ENCODE results near the gene ENTPD6.

Gene ENTPD6

GRCh38 chr20:25206063-25206403 is 10.5 kb downstream of the ENTPD6 start:
- no peak overlapping the region for H4K91ac ChIP-seq (ENCODE audit: low read length)
- no peak overlapping the region for H2BK12ac ChIP-seq (ENCODE audit: low read length in 2 of 2)
- no peak overlapping the region for H2BK120ac ChIP-seq (ENCODE audit: low read depth, low read length)
- no peak overlapping the region for H3K27ac ChIP-seq (ENCODE audit: low read length, poor library complexity, severe bottlenecking)
- no peak overlapping the region for H2AK5ac ChIP-seq (ENCODE audit: low read length, severe bottlenecking)
- no peak overlapping the region for H3K4me3 ChIP-seq (ENCODE audit: insufficient read depth in 1 of 2, low read depth in 1 of 2, low read length in 2 of 2)
- no peaks in the 10 kb centered on the region for H3K9me3 ChIP-seq (ENCODE audit: control insufficient read depth, low read length)
- no peak overlapping the region for H3K23ac ChIP-seq (ENCODE audit: low read length in 2 of 2)
- no peak overlapping the region for H2AFZ ChIP-seq (ENCODE audit: low read depth, low read length)
- H3K4me2 ChIP-seq (ENCODE audit: low read length, poor library complexity, severe bottlenecking) = no peak overlapping the region
- DNase-seq = no peak
- whole genome bisulfite sequencing = 97% methylated on average over 9 of the region's 9 CpGs
- H4K8ac ChIP-seq (ENCODE audit: low read length) = peak overlapping the region; percentile 4
- H3K79me1 ChIP-seq (replicated peaks; ENCODE audit: low read length, poor library complexity, severe bottlenecking) = peaks cover 23% of the 10 kb centered on the region
- peaks cover 26% of the 10 kb centered on the region for H3K4me1 ChIP-seq (ENCODE audit: control insufficient read depth, insufficient read depth, low read depth, low read length)
- H3K4ac ChIP-seq (ENCODE audit: low read depth in 1 of 2, low read length in 2 of 2) = no peak overlapping the region
- H3K27me3 ChIP-seq (ENCODE audit: control insufficient read depth in 1 of 2, insufficient read depth in 1 of 2, low read length in 2 of 2) = no peaks in the 10 kb centered on the region
- H3K9ac ChIP-seq (ENCODE audit: low read length) = no peak overlapping the region
- H2BK5ac ChIP-seq (ENCODE audit: low read depth, low read length, poor library complexity, severe bottlenecking) = no peak overlapping the region
- no peak overlapping the region for H3K14ac ChIP-seq (ENCODE audit: low read length in 2 of 2)
- H3K36me3 ChIP-seq (ENCODE audit: control insufficient read depth in 1 of 2, insufficient read depth in 2 of 2, low read depth in 1 of 2, low read length in 2 of 2) = peaks cover 12 to 31% of the 10 kb centered on the region in 2 experiments
- H2BK15ac ChIP-seq (ENCODE audit: low read depth, poor library complexity, severe bottlenecking) = no peak overlapping the region
- H3K18ac ChIP-seq (ENCODE audit: low read depth in 1 of 2, low read length in 2 of 2) = no peak overlapping the region

- Histone ChIP-seq H3K9me3 (ENCODE audit: control insufficient read depth, low read length) (no peaks in the 10 kb centered on the region), H3K27me3 (ENCODE audit: control insufficient read depth in 1 of 2, insufficient read depth in 1 of 2, low read length in 2 of 2) (no peaks in the 10 kb centered on the region), H3K27ac (ENCODE audit: low read length, poor library complexity, severe bottlenecking) (no peak overlapping the region), H3K9ac (ENCODE audit: low read length) (no peak overlapping the region), H3K79me1 (replicated peaks; ENCODE audit: low read length, poor library complexity, severe bottlenecking) (peaks cover 23% of the 10 kb centered on the region), H2BK5ac (ENCODE audit: low read depth, low read length, poor library complexity, severe bottlenecking) (no peak overlapping the region), H3K4ac (ENCODE audit: low read depth in 1 of 2, low read length in 2 of 2) (no peak overlapping the region), H3K36me3 (ENCODE audit: control insufficient read depth in 1 of 2, insufficient read depth in 2 of 2, low read depth in 1 of 2, low read length in 2 of 2) (peaks cover 18 to 35% of the 10 kb centered on the region in 2 experiments), H3K4me1 (ENCODE audit: control insufficient read depth, insufficient read depth, low read depth, low read length) (peaks cover 26% of the 10 kb centered on the region), H3K14ac (ENCODE audit: low read length in 2 of 2) (no peak overlapping the region), H2AFZ (ENCODE audit: low read depth, low read length) (no peak overlapping the region), H2AK5ac (ENCODE audit: low read length, severe bottlenecking) (peak overlapping the region; percentile 92), H3K18ac (ENCODE audit: low read depth in 1 of 2, low read length in 2 of 2) (no peak overlapping the region), H3K4me2 (ENCODE audit: low read length, poor library complexity, severe bottlenecking) (no peak overlapping the region), H2BK12ac (ENCODE audit: low read length in 2 of 2) (no peak overlapping the region), H3K23ac (ENCODE audit: low read length in 2 of 2) (no peak overlapping the region), H2BK120ac (ENCODE audit: low read depth, low read length) (no peak overlapping the region), H3K4me3 (ENCODE audit: insufficient read depth in 1 of 2, low read depth in 1 of 2, low read length in 2 of 2) (no peak overlapping the region), H4K8ac (ENCODE audit: low read length) (no peak overlapping the region), H4K91ac (ENCODE audit: low read length) (no peak overlapping the region), H2BK15ac (ENCODE audit: low read depth, poor library complexity, severe bottlenecking) (no peak overlapping the region)
- no peak for DNase-seq
- WGBS = 97% methylated on average over 8 of the region's 8 CpGs
Observed at GRCh38 chr20:25206548-25206947, 11.0 kb downstream of the ENTPD6 start.

- H3K4me2 ChIP-seq (ENCODE audit: low read length, poor library complexity, severe bottlenecking) = no peak overlapping the region
- H3K4me3 ChIP-seq (ENCODE audit: insufficient read depth in 1 of 2, low read depth in 1 of 2, low read length in 2 of 2) = no peak overlapping the region
- 98% methylated on average over 22 of the region's 22 CpGs for WGBS
- H2AFZ ChIP-seq (ENCODE audit: low read depth, low read length) = no peak overlapping the region
- H3K23ac ChIP-seq (ENCODE audit: low read length in 2 of 2) = no peak overlapping the region
- no peak overlapping the region for H2BK120ac ChIP-seq (ENCODE audit: low read depth, low read length)
- H4K8ac ChIP-seq (ENCODE audit: low read length) = no peak overlapping the region
- H3K18ac ChIP-seq (ENCODE audit: low read depth in 1 of 2, low read length in 2 of 2) = no peak overlapping the region
- H3K9me3 ChIP-seq (ENCODE audit: control insufficient read depth, low read length) = no peaks in the 10 kb centered on the region
- peak overlapping the region; percentile 23 for H2AK5ac ChIP-seq (ENCODE audit: low read length, severe bottlenecking)
- H3K27ac ChIP-seq (ENCODE audit: low read length, poor library complexity, severe bottlenecking) = peak overlapping the region; percentile 17
- no peak overlapping the region for H3K9ac ChIP-seq (ENCODE audit: low read length)
- no peak overlapping the region for H3K14ac ChIP-seq (ENCODE audit: low read length in 2 of 2)
- H2BK15ac ChIP-seq (ENCODE audit: low read depth, poor library complexity, severe bottlenecking) = no peak overlapping the region
- no peak overlapping the region for H2BK12ac ChIP-seq (ENCODE audit: low read length in 2 of 2)
- H3K4me1 ChIP-seq (ENCODE audit: control insufficient read depth, insufficient read depth, low read depth, low read length) = peaks cover 26% of the 10 kb centered on the region
- H4K91ac ChIP-seq (ENCODE audit: low read length) = no peak overlapping the region
- peaks cover 28% of the 10 kb centered on the region for H3K79me1 ChIP-seq (replicated peaks; ENCODE audit: low read length, poor library complexity, severe bottlenecking)
- H3K4ac ChIP-seq (ENCODE audit: low read depth in 1 of 2, low read length in 2 of 2) = no peak overlapping the region
- no peak for DNase-seq
- peaks cover 26 to 43% of the 10 kb centered on the region in 2 experiments for H3K36me3 ChIP-seq (ENCODE audit: control insufficient read depth in 1 of 2, insufficient read depth in 2 of 2, low read depth in 1 of 2, low read length in 2 of 2)
- H3K27me3 ChIP-seq (ENCODE audit: control insufficient read depth in 1 of 2, insufficient read depth in 1 of 2, low read length in 2 of 2) = no peaks in the 10 kb centered on the region
- H2BK5ac ChIP-seq (ENCODE audit: low read depth, low read length, poor library complexity, severe bottlenecking) = no peak overlapping the region
Observed at GRCh38 chr20:25207149-25207959, 11.8 kb downstream of the ENTPD6 start.

GRCh38 chr20:25207960-25208534 is 12.5 kb downstream of the ENTPD6 start:
- Histone ChIP-seq H3K4me2 (ENCODE audit: low read length, poor library complexity, severe bottlenecking) (no peak overlapping the region), H3K14ac (ENCODE audit: low read length in 2 of 2) (no peak overlapping the region), H4K91ac (ENCODE audit: low read length) (no peak overlapping the region), H3K27ac (ENCODE audit: low read length, poor library complexity, severe bottlenecking) (peak overlapping the region; percentile 17), H2BK120ac (ENCODE audit: low read depth, low read length) (no peak overlapping the region), H3K79me1 (replicated peaks; ENCODE audit: low read length, poor library complexity, severe bottlenecking) (peaks cover 32% of the 10 kb centered on the region), H2BK5ac (ENCODE audit: low read depth, low read length, poor library complexity, severe bottlenecking) (no peak overlapping the region), H3K27me3 (ENCODE audit: control insufficient read depth in 1 of 2, insufficient read depth in 1 of 2, low read length in 2 of 2) (no peaks in the 10 kb centered on the region), H2BK15ac (ENCODE audit: low read depth, poor library complexity, severe bottlenecking) (no peak overlapping the region), H3K4ac (ENCODE audit: low read depth in 1 of 2, low read length in 2 of 2) (no peak overlapping the region), H3K9ac (ENCODE audit: low read length) (no peak overlapping the region), H3K4me3 (ENCODE audit: insufficient read depth in 1 of 2, low read depth in 1 of 2, low read length in 2 of 2) (no peak overlapping the region), H2BK12ac (ENCODE audit: low read length in 2 of 2) (no peak overlapping the region), H3K36me3 (ENCODE audit: control insufficient read depth in 1 of 2, insufficient read depth in 2 of 2, low read depth in 1 of 2, low read length in 2 of 2) (peaks cover 29 to 47% of the 10 kb centered on the region in 2 experiments), H2AFZ (ENCODE audit: low read depth, low read length) (no peak overlapping the region), H3K9me3 (ENCODE audit: control insufficient read depth, low read length) (no peaks in the 10 kb centered on the region), H3K18ac (ENCODE audit: low read depth in 1 of 2, low read length in 2 of 2) (no peak overlapping the region), H3K23ac (ENCODE audit: low read length in 2 of 2) (no peak overlapping the region), H3K4me1 (ENCODE audit: control insufficient read depth, insufficient read depth, low read depth, low read length) (peaks cover 26% of the 10 kb centered on the region), H4K8ac (ENCODE audit: low read length) (no peak overlapping the region), H2AK5ac (ENCODE audit: low read length, severe bottlenecking) (peak overlapping the region; percentile 23)
- WGBS = 92% methylated on average over 8 of the region's 9 CpGs
- no peak for DNase-seq
